ENCODE results near the gene TRABD2B. TPM values are rescaled to one million over a fixed set of nuclear protein-coding genes. Genes with fewer than 3 reads are reported as not detected.

TRABD2B gene
- polyA plus RNA-seq, 4 donors = 17.0 to 21.6 (median 19.4) TPM

DNA sequence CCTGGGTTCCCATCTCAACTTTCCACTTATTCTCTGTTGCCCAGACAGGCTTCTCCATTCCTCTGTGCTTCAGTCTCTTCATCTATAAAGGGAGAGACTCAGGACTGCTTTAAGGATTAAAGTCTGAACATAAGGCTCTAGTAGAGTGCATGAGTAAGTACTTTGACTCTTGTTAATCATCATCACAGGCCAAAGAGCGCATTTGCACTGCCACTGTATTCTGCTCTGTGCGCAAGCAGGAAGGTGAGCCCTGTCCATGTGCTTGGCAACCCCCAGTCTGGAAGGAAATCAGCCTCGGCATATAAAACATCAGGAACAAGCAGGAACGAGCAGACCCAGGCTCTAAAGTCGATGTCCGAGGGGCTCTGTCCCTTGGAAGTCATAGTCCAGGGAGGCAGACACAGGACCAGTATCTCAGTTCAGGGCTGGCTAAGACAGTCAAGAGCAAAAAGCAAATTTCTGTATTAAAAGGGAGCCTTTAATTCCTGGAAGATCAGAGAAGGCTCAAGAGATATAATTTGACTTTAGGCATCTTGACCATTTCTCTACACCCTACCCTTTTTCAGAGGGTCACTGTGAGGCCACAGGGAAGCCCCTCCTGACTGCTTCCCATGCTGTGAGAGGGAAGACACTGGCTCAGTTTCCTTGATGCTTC lies 131.2 kb downstream of the TRABD2B start:
- DNase-seq (ENCODE audit: low read depth in 4 of 4, low spot score in 3 of 4) = no peak

DNA sequence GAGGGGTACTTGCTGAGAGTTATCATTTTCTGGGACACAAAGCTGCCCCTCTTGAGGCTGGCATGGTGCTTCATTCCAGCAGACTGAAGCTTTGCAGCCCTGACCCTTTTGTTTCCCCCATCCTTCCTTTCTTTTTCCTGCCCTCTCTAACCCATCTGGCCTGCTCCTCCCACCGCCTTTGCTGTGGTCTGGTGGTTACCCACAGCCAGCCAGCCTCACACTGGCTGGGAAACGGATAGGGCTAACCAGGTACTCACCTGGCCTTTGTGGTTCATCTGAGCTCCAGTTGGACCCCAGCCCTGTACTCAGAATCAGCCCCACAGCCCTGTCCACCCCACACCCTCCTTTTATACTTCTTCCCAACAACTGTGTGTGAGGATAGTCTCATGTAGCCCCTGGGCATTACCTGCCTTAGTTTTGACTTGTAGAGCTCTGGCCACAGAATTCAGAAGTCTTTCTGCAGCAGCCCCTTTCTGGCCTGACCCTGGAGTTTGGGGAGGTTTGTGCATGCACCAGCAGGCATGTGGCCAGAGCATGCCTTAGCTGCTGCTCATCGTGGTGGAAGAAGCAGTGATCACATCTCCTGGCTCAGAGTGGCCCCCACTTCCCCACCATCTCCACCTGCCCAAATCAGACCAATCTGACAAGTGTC lies 138.0 kb downstream of the TRABD2B start:
- DNase-seq (ENCODE audit: low read depth in 4 of 4, low spot score in 3 of 4) = no peak

DNA sequence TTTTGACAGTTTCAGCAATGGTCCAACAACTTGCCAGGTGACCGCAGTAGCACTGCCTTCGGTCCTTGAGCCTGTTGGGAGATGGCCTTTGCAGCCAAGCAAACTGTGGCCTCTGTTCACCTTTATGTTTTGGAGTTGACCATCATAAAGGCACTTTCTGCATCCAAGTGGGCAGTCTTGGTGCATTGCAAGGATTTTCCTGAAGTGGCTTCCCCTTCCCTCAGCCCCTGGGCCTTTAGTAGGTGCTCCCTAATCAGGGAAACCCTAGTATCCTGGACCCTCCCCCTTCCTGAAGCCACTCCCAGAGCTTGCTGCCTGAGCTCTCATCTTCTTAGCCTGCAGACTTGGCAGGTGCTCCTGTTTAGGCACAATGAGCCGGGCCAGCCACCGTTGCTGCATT lies 140.2 kb downstream of the TRABD2B start:
- DNase-seq (ENCODE audit: low read depth in 4 of 4, low spot score in 3 of 4) = no peak

DNA sequence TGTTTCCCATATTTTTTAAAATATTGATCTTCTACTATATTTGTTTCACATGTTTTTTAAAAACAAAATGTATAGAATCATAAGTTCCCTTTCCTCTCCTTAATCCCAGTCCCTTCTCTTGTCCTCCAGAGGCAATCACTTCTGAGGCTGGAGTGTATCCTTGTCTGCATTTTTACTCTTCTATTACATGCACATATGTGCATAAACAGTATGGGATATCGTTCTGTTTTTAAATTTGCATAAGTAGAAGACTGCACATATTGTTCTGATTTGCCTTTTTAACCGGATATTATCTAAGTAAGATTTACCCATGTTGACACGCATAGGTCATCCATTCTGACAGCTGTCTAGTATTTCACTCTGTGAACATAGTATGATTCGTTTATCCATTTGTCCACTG lies 142.0 kb downstream of the TRABD2B start:
- DNase-seq (ENCODE audit: low read depth in 4 of 4, low spot score in 3 of 4) = no peak

DNA sequence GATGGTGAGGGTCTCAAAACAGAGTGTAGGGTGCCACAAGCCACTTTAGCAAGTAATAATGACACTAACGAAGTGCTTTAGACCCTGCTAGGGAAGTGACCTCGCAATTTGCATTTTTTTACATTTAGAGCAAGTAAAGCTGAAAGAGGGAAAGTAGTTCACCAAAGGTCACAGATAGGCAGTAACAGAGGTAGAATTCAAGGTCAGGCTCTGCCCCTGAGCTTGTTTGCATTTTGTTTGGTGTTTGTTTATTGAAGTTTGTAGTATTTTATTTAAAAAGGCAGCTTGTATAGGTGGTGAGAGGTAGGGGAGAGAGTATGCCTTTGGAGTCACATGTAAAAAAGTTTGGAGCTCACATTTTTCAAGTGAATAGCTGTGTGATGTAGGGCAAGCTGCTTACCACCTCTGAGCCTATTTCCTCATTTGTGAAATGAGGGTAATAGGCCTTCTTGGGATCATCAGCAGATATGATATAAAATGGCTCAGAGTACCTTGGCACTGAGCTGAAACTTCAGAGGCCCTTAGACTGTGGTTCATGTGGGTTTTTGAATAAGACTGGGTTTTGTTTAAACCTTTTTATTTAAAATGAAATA lies 142.5 kb downstream of the TRABD2B start:
- DNase-seq (ENCODE audit: low read depth in 4 of 4, low spot score in 3 of 4) = no peak

DNA sequence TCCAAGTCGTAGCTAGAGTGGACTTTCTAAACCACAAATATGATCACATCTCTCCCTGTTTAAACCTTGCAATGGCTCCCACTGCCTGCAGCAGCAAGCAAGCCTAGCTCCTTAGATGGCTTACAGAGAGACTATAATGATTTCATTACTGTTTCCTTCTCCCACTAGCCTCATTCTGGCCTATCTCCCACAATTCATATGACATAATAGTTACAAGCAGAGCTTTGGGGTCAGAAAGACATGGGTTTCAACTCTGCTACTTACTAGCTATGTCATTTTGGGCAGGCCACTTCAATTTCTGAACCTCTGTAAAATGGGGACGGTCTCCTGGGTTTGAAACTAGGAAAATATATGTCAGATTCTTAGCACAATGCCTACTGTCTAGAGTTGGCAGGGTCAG lies 143.3 kb downstream of the TRABD2B start:
- no peak for DNase-seq (ENCODE audit: low read depth in 4 of 4, low spot score in 3 of 4)

DNA sequence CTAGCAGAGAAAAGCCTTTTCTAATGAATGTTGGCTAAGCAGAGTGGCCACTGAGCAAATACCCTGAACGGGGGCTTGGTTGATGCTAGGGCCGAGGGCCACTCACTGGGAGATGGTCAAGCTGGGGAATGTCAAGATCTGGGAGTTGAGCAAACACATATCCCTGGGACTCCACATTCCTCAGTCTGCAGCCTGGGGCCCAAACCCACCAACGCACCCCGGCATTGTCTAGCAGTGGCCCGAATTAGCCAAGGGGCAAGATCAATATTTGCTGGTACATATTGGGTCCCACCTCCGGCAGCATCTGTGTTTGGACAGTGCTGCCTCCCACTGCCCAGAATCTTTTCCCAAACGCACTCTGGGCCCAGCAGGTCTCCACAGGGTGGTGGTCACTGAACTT lies 144.1 kb downstream of the TRABD2B start:
- no peak for DNase-seq (ENCODE audit: low read depth in 4 of 4, low spot score in 3 of 4)

DNA sequence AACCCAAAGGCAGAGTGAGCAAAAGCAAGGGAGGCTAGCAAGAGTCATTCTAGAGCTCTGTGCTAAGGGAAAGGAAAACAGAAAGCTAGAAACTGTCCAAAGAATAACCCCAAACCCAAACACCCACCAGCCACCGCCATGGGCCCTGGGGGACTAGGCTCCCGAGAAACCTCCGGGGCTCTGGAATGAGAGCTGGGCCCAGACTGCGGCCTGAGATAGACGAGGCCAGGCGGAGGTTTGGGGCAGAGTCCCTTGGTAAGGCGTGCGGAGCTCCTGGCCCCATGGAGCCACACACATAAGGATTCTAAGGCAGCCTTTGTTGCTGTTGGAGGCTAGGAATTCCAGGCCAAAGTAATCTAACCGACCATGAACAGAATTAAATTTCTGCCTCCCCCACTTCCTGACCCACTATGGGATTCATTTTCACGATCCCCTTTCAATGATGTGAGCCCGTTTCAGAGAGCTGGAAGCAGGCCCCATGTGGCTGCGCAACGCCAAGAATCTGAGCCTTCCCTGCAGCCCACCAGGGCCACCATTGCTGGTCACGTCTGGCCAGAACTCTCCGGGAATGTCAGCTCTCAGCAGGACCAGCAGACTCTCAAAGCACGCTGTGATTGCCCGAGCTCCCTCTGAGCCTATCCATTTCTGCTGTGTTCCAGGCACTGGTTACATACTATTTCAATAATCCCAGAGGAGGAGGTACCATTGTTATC lies 145.0 kb downstream of the TRABD2B start:
- no peak for DNase-seq (ENCODE audit: low read depth in 4 of 4, low spot score in 3 of 4)

DNA sequence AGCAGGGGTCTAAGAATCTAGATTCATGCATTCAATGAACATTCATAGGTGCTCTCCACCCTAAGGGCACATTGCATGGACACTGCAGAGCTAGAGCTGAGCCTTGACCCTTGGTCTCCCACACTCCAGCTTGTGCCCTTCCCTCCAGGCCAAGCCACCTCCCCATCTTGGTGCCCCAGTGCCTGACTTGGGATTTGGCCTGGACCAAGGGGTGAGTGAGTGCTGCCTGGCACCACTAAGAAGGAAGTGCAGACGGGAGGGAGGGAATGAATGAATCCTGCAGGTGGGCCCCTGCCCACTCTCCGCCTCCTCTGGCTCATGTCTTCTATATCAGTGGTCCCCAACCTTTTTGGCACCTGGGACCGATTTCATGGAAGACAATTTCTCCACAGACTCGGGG lies 146.7 kb downstream of the TRABD2B start:
- no peak for DNase-seq (ENCODE audit: low read depth in 4 of 4, low spot score in 3 of 4)

DNA sequence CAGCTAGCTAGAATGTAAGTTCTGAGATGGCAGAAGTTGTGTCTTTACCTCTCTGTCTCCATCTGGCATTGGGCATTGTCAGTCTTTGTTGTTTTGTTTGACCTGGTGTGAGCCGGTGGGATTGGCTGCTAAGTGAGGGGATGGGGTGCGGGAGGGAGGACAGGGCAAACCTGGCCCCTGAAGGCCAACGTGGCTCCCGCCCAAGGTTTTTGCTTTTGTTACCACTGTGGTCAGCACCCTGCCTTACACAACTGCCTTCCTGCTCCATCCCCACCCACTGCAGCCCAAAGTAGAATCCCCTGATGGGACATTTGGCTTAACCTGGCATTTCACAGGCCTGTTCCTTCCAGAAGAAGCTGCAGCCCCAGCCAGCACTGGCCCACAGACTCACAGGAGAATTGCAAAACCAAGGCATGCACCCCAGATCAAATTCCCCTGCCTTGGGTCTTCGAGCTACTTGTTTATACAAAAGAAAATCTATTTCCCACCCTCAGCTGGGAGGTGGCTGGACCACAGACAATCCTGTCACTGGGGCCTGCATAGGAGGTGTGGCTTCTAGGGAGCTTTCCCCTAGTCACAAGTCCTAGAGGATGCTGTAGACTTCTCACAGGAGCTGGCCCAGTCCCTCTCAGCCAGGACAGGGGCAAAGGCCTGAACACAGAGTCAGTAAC lies 147.5 kb downstream of the TRABD2B start:
- no peak for DNase-seq (ENCODE audit: low read depth in 4 of 4, low spot score in 3 of 4)

DNA sequence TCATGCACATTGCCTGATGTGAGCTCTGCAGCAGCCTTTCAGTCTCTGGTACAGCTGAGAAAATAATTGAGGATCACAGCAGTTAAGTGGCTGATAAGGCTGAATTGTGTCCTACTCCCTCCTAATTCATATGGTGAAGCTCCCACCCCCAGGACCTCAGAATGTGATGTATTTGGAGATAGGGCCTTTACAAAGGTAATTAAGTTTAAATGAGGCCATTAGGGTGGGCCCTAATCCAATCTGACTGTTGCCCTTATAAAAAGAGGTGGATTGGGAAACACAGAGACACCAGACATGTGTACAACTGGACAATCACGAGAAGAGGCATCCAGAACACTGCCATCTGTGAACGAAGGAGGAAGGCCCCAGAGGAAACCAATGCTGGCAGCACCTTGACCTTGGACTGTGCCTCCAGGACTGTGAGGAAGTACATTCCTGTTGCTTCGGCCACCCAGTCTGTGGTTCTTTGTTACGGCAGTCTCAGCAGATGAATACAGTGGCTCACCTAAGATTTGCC lies 148.1 kb downstream of the TRABD2B start:
- no peak for DNase-seq (ENCODE audit: low read depth in 4 of 4, low spot score in 3 of 4)

DNA sequence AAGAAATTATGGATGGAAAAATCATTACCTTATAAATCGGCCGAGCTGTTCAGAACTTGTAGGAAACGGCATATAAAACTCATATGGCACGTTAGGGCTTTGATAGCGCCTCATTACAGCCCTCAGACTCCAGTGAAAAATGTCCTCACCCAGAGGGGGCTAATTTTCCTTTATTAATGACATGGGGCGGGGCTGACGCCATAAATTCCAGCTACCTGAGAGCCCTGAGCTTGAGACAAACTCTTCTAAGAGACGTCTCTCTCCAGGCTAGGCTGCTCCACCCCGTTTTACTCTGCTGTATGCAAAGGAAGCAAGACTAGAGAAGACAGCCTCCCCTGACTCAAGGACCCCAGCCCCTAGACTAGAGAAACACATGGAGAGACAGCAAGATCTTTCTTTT lies 149.4 kb downstream of the TRABD2B start:
- no peak for DNase-seq (ENCODE audit: low read depth in 4 of 4, low spot score in 3 of 4)

DNA sequence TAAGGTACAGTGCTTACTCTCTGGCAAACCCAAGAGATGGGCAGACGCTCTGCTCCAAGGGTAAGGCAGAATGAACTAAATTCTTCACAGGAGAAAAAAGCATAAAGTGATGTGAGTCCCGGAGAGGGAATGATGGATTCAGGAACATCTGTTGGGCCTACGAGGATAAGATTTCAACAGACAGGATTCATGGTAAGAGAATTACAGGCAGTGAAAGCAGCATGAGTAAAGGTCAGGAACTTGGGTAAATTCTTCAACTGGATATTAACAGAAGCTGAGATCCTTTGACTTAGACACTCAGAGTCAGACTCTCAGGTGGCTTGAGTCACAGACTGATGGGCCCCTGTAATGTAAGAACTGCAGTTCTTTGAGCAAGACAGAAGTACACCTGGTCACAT lies 152.6 kb downstream of the TRABD2B start:
- no peak for DNase-seq (ENCODE audit: low read depth in 4 of 4, low spot score in 3 of 4)

DNA sequence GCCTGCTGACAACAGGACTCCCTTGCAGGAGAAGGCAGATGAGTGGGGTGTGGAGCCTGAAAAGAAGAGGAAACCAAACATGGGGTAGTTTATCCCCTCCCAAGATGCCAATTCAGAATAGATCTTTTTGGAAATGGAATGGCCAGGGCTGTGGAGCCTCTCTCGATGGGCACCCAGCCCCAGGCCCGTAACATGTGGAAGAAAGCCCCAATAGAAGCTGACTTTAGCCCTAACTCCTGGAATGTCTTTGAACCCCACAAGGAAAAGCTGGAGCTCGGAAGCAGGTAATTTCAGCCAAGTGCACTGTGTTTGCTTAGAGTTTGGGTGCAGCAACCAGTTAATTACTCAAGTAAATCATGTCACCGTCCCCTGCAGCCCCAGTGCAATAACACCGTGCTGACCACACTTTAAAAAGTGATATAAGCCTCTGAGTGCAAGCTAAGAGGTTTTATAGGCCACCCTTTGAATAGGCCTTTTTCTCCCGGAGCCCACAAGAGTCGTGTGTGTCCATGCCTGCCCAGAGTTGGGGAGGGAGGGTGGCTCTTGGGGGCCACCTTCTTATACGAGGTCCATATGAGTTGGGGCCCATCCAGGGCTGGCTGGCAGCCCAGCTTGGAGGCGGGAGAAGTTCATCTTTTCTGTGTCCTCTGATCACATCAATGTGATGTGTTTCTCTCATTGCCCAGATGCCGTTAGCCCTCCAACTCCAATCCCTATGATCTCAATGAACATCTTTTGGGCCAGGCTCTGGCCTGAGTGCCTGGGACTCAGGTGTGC lies 153.2 kb downstream of the TRABD2B start:
- DNase-seq (ENCODE audit: low read depth in 4 of 4, low spot score in 3 of 4) = peak in 2 of 4 donors; percentile 39 to 57

DNA sequence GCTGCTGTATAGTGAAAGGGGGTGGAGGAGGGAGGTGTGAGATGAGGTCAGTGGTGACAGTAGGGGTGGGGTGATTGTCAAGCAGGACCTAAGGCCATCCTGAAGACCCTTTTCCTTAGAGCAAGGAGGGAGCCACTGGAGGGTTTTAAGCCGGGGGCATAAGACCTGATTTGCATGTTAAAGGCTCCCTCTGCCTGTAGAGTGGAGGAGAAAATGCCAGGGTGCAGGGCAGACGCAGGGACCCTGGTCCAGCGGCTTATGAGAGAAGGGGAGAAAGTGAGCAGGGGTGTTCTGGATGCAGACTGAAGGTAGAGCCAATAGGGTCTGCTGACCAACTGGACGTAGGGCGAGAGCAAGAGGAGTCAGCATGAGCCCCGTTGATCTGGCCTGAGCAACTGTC lies 154.1 kb downstream of the TRABD2B start:
- DNase-seq (ENCODE audit: low read depth in 4 of 4, low spot score in 3 of 4) = no peak

DNA sequence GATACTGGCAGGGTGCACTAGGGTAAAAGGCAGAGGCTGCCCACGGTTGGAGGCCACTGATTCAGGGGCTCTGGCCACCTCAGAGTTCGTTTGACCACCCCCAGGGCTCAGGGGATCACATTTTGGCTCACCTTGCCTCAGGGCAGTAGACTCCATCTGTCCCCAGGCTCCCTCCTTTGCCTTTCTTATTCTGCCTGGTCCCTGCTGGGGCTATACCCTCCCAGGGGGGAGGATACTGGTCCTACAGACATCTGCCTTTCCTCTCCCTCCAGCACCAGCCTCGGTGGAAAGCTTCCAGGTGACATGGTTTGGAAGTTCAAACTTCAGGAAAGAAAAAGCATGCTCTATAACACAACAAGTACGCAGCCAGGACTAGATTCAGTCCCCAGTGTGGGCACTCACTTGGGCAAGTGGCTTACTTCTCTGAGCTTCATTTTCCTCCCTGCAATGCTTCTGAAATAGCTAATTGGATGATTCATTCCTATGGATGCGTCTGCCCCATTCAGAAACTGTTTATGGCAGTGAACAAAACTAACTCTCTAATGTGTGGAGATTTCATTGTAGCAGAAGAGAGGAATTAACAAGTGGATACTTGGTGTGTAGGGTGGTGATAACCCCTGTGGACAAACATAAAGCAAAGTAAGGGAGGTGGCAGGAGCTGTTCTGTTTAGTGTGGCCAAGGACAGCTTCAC lies 154.8 kb downstream of the TRABD2B start:
- no peak for DNase-seq (ENCODE audit: low read depth in 4 of 4, low spot score in 3 of 4)

DNA sequence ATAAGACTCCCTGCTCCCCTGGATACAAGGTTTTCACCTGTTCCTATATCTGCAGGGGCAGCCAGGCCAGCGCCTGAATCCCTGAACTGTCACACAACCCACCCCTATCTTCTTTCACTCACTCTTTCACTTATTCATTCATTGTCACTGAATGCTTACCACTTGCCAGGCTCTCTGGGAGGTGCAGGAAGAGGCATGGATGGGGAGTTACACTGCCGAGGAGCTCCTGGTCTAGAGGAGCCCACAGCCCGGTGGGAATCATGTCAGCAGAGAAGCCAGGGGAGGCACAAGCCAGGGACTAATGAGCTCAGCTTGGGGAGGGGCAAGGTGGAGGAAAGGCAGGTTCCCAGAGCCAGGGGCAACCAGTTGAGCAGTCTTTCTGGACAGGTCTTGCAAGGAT lies 155.8 kb downstream of the TRABD2B start:
- DNase-seq (ENCODE audit: low read depth in 4 of 4, low spot score in 3 of 4) = no peak

DNA sequence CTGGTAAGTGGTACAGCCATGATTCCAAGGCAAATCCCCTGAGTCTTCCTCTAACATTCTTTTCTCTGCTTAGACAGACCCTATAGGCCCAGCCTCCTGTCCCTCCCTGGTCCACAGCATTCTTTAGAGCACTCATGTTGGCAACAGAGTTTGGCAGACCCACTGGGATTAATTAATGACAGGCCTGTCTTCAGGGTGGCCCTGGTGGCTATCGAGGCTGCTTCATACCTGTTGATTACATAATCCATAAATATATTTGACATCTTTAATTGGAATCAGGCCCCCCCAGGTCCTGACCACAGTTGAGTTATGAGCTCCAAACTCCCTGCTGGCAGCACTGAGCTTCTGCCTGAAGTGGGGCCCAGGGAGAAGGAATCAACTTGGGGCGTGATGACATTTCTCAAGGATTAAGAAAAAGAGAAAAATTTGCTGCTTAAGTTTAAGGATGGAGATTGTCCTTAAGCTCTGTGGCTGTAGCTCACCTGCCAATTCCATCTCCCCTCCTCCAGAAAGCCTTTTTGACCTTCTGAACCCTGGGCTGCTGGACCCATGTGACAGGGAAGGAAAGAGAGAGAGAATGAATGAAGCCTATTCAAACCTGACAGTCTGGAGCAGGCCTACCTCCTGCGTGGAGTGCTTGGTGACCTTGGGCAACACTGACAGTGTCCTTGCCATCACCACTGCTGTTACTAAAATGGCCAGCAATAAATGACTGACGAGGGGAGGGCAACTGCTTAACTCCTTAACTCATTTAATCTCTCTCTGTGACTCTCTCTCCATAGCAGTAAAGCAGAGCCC lies 156.6 kb downstream of the TRABD2B start:
- DNase-seq (ENCODE audit: low read depth in 4 of 4, low spot score in 3 of 4) = no peak

DNA sequence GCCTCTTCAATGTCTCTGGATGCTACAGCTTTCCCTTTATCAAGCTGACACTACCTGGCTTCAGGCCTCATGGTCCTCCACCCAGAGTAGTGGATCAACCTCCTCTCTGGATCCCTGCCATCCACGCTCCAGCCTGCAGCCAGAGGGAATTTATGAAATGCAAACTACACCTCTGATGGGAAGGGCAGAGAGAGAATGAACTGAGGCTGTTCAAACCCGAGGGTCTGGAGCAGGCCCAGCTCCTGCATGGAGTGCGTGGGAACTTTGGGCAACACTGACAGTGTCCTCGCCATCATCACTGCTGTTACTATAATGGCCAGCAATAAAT lies 157.8 kb downstream of the TRABD2B start:
- DNase-seq (ENCODE audit: low read depth in 4 of 4, low spot score in 3 of 4) = no peak
